Neuron (in vitro differentiated cells): Measurements from ENCODE around the gene RCN1.

Source experiments
- H2AFZ ChIP-seq: one replicate; pipeline ENCODE4 v1.6.1; 2013; ENCODE audit warnings: low read depth, mild to moderate bottlenecking, inconsistent platforms, low read length, moderate library complexity
- H3K27me3 ChIP-seq: one replicate; pipeline ENCODE4 v1.6.1; 2013; ENCODE audit warnings: low read length; ENCODE audit not compliant: insufficient read depth
- H3K36me3 ChIP-seq: one replicate; pipeline ENCODE4 v1.6.1; 2013; ENCODE audit warnings: low read length; ENCODE audit not compliant: insufficient read depth
- H3K4me1 ChIP-seq: one replicate; pipeline ENCODE4 v1.6.1; 2013; ENCODE audit warnings: low read length; ENCODE audit not compliant: insufficient read depth
- H3K4me3 ChIP-seq: 2 replicates; pipeline ENCODE4 v1.5.1; 2013; ENCODE audit warnings: mild to moderate bottlenecking, low read length, moderate library complexity
- H3K9me3 ChIP-seq: one replicate; pipeline ENCODE4 v1.6.1; 2013; ENCODE audit warnings: low read length

RCN1 gene

DNA sequence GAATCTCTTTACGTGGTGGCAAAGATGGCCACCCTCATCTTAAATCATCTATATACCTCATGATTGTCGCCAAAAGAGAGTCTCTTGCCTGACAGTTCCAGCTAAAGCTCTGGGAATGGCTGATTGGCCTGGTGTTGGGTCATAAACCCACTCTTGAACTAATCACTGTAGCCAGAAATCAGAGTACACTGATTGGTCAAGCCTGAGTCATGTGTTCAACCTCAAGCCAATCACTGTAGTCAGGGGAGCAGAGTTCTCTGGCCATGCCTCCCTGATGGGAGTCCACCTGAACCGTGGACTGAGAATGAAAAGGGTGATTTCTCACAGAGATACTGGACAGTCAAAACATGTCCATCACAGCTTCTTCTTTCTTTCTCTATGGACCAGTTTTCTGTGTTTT, 45.8 kb downstream of the RCN1 start:
- H3K4me1 ChIP-seq, result no peaks in the 10 kb centered on the region
- no peak overlapping the region for H3K4me3 ChIP-seq
- no peak overlapping the region for H2AFZ ChIP-seq
- no peaks in the 10 kb centered on the region for H3K9me3 ChIP-seq
- no peaks in the 10 kb centered on the region for H3K27me3 ChIP-seq
- no peaks in the 10 kb centered on the region for H3K36me3 ChIP-seq

DNA sequence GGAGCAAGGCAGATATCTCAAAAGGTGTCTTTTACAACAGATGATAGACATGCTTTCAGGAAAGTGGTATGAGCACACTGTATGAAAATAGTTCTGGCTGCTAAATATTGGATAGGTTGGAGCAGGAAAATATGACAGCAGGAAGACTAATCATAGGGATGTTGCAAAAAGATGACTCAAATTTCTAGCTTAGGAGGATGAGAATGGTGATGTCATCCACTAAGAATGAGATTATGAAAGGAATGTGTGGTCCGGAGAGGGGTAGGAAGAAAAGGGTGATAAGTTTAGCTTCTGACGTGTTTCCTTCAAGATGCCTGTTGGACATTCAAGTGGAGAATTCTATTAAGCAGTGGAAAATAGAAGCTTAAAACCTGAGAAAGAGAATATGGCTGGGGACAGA, 46.4 kb downstream of the RCN1 start:
- H3K4me1 ChIP-seq, result no peaks in the 10 kb centered on the region
- no peak overlapping the region for H2AFZ ChIP-seq
- H3K27me3 ChIP-seq, result no peaks in the 10 kb centered on the region
- H3K4me3 ChIP-seq, result no peak overlapping the region
- no peaks in the 10 kb centered on the region for H3K9me3 ChIP-seq
- no peaks in the 10 kb centered on the region for H3K36me3 ChIP-seq

DNA sequence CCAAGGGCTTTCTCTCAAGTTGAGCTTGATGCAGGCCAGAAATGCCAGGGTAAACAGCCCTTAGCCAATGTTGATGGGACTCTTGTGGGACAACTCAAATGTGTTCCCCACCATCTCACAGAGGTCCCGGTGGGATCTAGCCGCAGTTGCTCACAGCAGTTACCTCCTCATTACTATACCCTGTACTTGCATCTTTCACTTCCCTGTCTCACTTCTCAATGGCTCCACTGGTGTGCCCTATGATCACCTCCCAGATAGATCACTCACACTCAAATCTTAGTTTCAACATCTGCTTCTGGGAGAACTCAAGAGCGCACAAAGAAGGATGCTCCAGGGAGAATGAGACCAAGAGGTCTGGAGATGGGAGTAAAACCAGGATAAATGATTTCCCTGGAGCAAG, 47.0 kb downstream of the RCN1 start:
- Histone ChIP-seq H3K9me3 (no peaks in the 10 kb centered on the region), H3K27me3 (no peaks in the 10 kb centered on the region), H3K4me1 (no peaks in the 10 kb centered on the region), H2AFZ (no peak overlapping the region), H3K36me3 (no peaks in the 10 kb centered on the region), H3K4me3 (no peak overlapping the region)

DNA sequence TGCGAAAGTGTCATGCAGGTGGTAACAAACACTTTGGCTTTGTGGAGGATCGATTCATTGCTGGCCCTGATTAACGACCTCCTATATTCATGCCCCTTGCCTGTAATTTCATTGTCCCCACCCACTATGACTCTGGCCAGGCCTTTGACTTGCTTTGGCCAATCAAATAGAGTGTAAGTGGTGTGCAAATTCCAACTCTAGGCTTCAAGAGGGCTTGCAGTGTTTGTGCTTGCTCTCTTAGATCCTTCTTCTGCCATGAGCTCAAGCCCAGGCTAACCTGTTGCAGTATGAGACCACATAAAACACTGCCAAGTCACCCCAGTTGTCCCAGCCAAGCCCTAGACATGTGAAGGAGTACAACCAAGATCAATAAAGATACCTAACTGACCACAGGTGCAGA, 48.0 kb downstream of the RCN1 start:
- Histone ChIP-seq H2AFZ (no peak overlapping the region), H3K9me3 (no peaks in the 10 kb centered on the region), H3K27me3 (no peaks in the 10 kb centered on the region), H3K36me3 (no peaks in the 10 kb centered on the region), H3K4me1 (no peaks in the 10 kb centered on the region), H3K4me3 (no peak overlapping the region)

DNA sequence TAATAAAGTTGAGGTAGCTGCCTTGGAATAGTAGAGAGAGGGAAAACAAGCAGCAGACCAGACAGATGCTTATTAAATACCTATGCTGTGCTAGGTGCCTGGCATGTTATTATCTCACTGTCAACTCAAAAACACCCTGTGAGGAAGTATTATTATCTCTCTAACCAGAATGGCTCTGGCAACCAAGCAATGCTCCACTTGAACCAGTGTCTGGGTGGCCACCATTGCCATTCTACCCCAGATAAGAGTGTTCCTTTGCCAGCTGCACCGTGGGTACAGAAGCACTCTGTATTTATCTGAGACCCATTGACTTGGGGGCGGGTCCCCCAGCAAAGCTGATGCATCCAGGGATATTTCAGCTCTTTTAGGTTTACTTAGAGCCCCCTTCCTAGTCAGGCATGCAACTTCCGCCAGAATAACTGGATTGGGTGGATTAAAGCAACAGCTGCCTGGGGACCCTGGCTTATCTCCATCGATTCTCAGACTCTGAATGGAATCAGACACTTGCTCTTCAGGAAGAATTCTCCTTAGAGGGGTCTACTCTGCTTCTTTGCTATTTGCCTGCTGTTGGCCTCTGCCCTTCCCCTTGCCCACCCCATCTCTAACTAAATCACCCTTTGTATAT, 49.1 kb downstream of the RCN1 start:
- no peaks in the 10 kb centered on the region for H3K36me3 ChIP-seq
- H3K27me3 ChIP-seq, result no peaks in the 10 kb centered on the region
- no peaks in the 10 kb centered on the region for H3K9me3 ChIP-seq
- no peaks in the 10 kb centered on the region for H3K4me1 ChIP-seq
- H2AFZ ChIP-seq, result no peak overlapping the region
- H3K4me3 ChIP-seq, result no peak overlapping the region

- H3K36me3 ChIP-seq, result no peaks in the 10 kb centered on the region
- H3K4me3 ChIP-seq, result no peak overlapping the region
- H2AFZ ChIP-seq, result no peak overlapping the region
- H3K9me3 ChIP-seq, result no peaks in the 10 kb centered on the region
- no peaks in the 10 kb centered on the region for H3K4me1 ChIP-seq
- H3K27me3 ChIP-seq, result no peaks in the 10 kb centered on the region
Measured at GRCh38 chr11:32141745-32142546, 51.1 kb downstream of the RCN1 start.

DNA sequence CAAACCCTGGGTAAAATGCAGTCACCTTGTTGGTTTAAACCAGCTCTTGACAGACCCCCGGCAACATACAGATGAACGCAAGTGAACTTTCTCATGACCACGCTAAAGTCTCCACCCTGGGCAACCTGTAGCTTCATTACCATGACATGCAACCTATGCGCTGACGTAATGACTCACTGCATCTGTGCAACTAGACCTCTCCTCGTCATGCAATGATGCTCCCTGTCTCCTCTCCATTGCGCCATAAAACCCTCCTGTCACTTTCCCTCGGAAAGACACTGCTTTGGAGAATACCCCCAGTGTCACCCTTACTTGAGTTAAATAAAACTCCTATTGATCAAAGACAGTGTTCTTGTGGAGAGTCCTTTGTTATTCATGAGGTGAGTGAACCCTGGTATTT, 52.5 kb downstream of the RCN1 start:
- no peaks in the 10 kb centered on the region for H3K36me3 ChIP-seq

DNA sequence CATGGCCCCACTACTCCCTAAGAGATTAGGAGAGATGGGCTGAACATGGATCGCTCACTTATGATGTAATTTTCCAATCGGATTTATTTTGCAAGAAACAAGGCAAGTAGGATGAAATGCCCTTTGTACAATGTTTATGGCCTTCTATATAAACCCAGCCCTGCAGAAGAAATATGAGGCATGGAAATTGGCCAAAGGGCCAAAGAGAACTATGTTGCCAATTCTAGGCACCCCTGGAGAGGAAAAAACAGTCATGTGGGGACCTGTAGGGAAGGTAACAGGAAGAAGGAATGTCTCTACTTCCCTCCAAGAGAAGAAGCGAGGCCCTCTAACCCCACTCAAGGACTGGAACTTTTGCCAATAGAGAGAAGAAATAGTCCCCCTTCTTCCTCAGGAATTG, 54.4 kb downstream of the RCN1 start:
- Histone ChIP-seq H2AFZ (no peak overlapping the region), H3K27me3 (peaks cover 9% of the 10 kb centered on the region), H3K4me1 (no peaks in the 10 kb centered on the region), H3K9me3 (no peaks in the 10 kb centered on the region), H3K4me3 (no peak overlapping the region), H3K36me3 (no peaks in the 10 kb centered on the region)

More for the DNA sequence above, 52.5 kb downstream of the RCN1 start:
- Histone ChIP-seq H3K4me1 (no peaks in the 10 kb centered on the region), H2AFZ (no peak overlapping the region), H3K4me3 (no peak overlapping the region), H3K27me3 (peaks cover 4% of the 10 kb centered on the region), H3K9me3 (no peaks in the 10 kb centered on the region)

GRCh38 chr11:32148895-32149294, 58.0 kb downstream of the RCN1 start:
- Histone ChIP-seq H3K36me3 (no peaks in the 10 kb centered on the region), H3K9me3 (no peaks in the 10 kb centered on the region), H3K4me1 (no peaks in the 10 kb centered on the region), H2AFZ (no peak overlapping the region), H3K27me3 (peaks cover 15% of the 10 kb centered on the region), H3K4me3 (no peak overlapping the region)

DNA sequence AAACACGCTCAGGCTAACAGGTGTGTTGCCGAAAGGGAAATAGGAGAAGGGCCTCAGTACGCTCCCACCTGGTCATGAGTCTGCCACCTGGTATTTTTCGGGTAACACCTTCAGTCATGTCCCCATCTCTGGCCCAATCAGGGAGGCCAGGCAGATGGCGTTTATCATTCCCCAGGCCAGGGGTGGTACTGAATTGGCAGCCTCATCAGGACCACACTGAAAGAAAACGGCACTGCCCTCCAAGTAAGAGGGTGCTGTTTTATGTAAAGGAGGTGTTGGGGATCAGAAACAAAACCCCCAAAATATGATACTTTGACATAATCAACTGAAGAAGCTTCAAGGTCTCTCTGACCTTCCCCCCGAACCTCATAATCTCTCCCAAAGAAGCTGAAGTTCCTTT, 58.9 kb downstream of the RCN1 start:
- Histone ChIP-seq H3K9me3 (no peaks in the 10 kb centered on the region), H3K36me3 (no peaks in the 10 kb centered on the region), H2AFZ (no peak overlapping the region), H3K4me3 (no peak overlapping the region), H3K4me1 (no peaks in the 10 kb centered on the region), H3K27me3 (peaks cover 15% of the 10 kb centered on the region)

DNA sequence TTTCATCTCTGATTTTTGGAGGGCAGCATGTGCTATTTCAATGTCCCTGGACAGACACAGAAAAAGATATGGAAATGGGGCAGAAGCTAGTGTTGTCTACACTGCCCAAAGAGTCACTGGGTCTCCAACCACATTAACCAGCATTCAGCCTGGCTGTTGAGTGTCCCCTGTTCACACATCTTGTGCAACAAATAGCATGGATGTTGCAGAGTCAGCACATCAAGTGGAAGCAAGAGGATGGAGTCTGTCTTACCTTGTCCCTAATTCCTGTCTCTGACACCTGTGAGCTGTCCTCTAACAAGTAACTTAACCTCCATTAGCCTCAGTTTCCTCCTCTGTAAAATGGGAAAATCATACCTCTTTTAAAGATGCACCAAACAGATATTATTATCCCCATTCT, 60.2 kb downstream of the RCN1 start:
- H2AFZ ChIP-seq, result no peak overlapping the region
- no peaks in the 10 kb centered on the region for H3K36me3 ChIP-seq
- H3K27me3 ChIP-seq, result peaks cover 15% of the 10 kb centered on the region
- no peaks in the 10 kb centered on the region for H3K9me3 ChIP-seq
- no peaks in the 10 kb centered on the region for H3K4me1 ChIP-seq
- H3K4me3 ChIP-seq, result no peak overlapping the region

- Histone ChIP-seq H3K27me3 (peaks cover 15% of the 10 kb centered on the region), H2AFZ (no peak overlapping the region), H3K9me3 (no peaks in the 10 kb centered on the region), H3K36me3 (no peaks in the 10 kb centered on the region), H3K4me1 (no peaks in the 10 kb centered on the region), H3K4me3 (no peak overlapping the region)
Measured at GRCh38 chr11:32152216-32152615, 61.3 kb downstream of the RCN1 start.

DNA sequence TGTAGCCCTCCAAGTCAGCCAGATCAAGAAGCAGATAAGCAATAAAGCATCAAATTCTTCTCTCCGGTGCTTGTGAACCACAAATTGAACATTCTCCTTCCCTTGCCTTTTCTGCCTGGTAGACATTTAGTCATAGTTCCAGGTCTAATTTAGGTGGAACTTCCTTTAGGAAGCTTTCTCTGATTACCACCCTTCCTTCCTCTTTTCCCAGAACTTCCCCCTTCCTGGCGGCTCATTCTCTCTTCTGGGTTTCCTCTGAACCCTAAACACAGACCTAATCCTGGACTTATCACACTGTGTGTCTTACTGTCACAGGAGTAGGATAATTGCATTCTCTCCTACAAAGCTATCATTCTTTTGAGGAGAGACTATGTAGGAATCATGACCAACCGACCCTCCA, 61.9 kb downstream of the RCN1 start:
- H3K27me3 ChIP-seq, result peaks cover 11% of the 10 kb centered on the region
- H3K36me3 ChIP-seq, result no peaks in the 10 kb centered on the region
- no peaks in the 10 kb centered on the region for H3K4me1 ChIP-seq
- H2AFZ ChIP-seq, result no peak overlapping the region
- H3K4me3 ChIP-seq, result no peak overlapping the region
- no peaks in the 10 kb centered on the region for H3K9me3 ChIP-seq

- no peak overlapping the region for H2AFZ ChIP-seq
- H3K27me3 ChIP-seq, result peaks cover 11% of the 10 kb centered on the region
- no peak overlapping the region for H3K4me3 ChIP-seq
- no peaks in the 10 kb centered on the region for H3K4me1 ChIP-seq
- H3K9me3 ChIP-seq, result no peaks in the 10 kb centered on the region
- no peaks in the 10 kb centered on the region for H3K36me3 ChIP-seq
Measured at GRCh38 chr11:32153747-32154146, 62.9 kb downstream of the RCN1 start.
